Measurements from ENCODE around the gene SLC6A18.

Gene SLC6A18

GRCh38 chr5:1225081-1225480 is at the start of gene SLC6A18:
SLC6A18 (plus strand) TSS chr5:1225381; CDS start chr5:1225478, 97 bp downstream.
- DNase-seq: no peak

GRCh38 chr5:1175801-1176472 is 49.2 kb upstream of the SLC6A18 start:
- DNase-seq: no peak

GRCh38 chr5:1176473-1177391 is 48.4 kb upstream of the SLC6A18 start:
- no peak for DNase-seq

DNA sequence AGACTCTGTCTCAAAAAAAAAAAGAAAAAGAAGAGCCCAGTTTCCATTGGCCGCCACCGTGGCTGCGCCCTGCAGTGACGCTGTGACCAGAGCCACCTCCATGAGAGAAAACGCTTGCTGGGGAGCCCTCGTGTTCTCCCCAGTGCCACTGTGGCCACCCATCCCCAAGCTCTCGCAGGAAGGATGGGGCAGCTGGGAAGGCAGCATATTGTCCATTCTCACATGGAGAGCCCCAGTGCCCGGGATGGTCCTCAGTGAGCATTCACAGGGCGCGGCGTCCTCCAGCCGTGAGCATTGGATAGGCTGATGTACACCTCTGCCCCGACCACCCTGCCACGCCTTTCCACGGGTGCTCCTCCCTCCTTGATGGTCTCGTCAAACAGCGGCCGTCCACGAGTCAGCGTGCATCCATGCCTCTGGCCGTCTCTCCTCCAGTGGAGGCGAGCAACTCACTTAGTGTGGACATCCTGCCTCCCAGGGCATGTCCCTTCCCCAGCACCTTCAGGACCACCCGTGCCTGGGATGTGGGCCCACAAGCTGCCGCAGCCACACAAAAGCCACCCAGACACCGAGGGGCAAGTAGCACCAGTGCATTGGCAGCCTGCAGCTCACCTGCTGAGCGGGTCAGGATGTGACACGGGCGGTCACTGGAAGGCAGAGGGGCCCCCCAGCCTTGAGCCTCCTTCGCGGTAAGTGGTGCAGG is 47.2 kb upstream of the SLC6A18 start:
- no peak for DNase-seq

- no peak for DNase-seq
These were observed 46.4 kb upstream of the SLC6A18 start for GRCh38 chr5:1178529-1179382.

DNA sequence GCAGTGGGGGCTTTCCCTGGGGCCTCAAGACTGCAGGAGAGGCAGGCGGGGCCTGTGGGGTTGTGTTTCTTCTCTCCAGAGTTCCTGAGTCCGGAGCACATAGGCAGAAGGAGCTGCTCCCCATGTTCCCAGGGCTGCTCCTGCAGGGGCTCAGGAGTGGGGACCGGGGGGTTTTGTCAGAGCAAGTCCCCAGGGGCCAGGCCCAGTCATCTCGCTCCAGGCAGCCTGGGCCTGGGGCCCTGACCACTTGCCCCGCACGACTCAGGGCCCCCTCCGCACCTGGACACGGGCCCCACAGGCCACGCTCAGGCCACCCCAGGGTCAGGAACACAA is 45.8 kb upstream of the SLC6A18 start:
- no peak for DNase-seq

DNA sequence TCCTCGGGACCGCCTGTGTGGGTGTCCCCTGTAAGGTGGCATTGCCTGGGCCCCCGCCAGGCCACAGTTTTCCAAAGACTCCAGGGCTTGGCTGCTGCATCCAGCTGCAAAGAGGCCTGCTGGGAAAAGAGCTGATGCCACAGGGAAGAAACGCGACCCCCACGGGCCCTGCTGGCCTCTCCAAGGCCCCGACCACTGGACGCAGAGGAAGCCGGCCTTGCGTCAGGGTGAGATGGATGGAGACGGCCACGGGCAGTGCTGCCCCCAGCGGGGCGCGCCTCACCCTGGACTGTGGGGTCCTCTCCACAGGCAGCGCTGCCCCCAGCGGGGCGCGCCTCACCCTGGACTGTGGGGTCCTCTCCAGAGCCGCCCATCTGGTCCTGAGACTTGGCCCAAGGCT is 45.1 kb upstream of the SLC6A18 start:
- DNase-seq: no peak

- DNase-seq: no peak
These were observed 44.3 kb upstream of the SLC6A18 start for GRCh38 chr5:1180841-1181271.

DNA sequence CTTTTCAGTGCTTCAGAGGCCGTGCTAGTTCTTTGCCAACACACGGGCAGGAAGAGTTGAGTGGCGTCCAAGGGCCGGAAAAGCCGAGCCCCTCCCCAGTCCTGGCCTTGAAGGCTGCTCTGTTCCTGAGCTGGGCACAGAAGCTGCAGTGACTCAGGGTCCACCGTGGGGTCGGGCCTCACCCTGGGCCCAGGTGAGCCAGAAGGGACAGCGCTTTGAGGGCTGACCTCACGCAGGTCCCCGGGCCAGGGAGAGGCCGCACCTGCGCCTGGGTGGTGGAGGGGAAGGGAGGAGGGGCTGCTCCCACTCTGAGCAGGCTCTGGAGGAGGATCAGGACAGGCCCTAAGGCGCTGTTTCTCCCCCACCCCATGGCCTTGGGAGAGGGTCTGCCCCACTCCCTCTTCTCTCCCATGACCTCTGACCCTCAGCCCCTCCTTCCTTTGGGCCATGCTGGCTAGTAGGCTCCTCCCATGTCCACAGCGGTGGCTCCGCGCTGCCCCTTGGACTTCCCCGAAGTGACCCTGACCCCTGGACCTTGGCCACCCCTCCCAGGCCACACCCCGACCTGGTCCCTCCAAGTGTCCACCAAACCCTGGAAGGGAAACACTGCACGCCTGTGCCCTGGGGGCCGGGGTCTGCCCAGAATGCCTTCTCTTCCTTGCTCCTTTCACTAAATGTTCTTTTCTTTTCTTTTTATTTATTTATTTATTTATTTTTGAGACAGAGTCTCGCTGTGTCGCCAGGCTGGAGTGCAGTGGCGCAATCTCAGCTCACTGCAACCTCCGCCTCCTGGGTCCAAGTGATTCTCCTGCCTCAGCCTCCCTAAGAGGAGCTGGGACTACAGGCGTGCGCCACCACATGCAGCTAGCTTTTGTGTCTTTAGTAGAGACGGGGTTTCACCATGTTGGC is 43.5 kb upstream of the SLC6A18 start:
- no peak for DNase-seq

DNA sequence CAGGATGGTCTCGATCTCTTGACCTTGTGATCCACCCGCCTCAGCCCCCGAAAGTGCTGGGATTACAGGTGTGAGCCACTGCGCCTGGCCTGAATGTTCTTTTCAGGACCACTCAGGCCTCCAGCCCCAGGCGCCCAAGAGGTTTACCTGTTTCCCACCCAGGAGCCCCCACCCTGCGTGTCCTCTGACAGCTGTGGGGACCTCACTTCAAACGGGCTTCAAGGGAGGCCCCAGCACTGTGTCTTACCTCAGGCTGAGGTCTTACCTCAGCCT is 42.9 kb upstream of the SLC6A18 start:
- DNase-seq: no peak

GRCh38 chr5:1182633-1183423 is 42.4 kb upstream of the SLC6A18 start:
- DNase-seq: peak; percentile 76

DNA sequence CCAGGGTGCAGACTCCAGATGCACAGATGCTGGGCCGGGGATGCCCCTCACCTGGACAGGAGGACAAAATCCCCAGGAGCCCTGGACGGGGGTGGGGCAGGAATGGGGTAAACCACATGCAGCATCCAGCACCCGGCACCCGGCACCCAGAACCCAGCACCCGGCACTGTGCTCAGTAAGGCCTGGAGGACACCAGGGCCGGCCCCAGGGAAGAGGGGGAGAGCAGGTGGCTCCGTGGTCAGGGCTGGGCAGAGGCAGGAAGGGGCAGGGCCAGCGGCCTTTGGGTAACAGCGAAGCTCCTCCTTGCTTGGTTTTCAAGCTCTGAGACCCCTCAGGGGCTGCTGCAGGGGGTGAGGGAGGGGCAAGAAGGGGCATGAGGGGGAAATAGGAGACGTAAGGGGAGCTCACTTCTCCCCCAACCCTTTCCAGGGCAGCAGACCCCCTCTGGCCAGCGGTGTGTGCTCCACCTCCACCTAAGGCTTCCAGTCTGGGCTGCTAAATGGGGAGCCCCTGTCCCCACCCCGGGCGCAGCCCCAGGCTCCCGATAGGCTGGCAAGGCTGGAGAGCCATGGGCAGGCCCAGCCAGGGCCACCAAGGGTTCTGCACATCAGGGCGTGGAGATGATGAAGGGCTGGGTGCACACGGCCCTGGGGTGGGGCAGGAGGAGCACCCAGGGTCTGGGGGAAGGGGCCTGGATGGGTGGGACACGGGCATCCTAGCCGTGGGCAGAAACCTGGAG is 41.6 kb upstream of the SLC6A18 start:
- DNase-seq: no peak

GRCh38 chr5:1184163-1184470 is 41.1 kb upstream of the SLC6A18 start:
- DNase-seq: no peak

- DNase-seq: no peak
These were observed 40.7 kb upstream of the SLC6A18 start for GRCh38 chr5:1184481-1184880.

GRCh38 chr5:1185038-1185627 is 40.0 kb upstream of the SLC6A18 start:
- DNase-seq: no peak

GRCh38 chr5:1185629-1186350 is 39.4 kb upstream of the SLC6A18 start:
- DNase-seq: no peak

GRCh38 chr5:1186351-1187233 is 38.6 kb upstream of the SLC6A18 start:
- no peak for DNase-seq

DNA sequence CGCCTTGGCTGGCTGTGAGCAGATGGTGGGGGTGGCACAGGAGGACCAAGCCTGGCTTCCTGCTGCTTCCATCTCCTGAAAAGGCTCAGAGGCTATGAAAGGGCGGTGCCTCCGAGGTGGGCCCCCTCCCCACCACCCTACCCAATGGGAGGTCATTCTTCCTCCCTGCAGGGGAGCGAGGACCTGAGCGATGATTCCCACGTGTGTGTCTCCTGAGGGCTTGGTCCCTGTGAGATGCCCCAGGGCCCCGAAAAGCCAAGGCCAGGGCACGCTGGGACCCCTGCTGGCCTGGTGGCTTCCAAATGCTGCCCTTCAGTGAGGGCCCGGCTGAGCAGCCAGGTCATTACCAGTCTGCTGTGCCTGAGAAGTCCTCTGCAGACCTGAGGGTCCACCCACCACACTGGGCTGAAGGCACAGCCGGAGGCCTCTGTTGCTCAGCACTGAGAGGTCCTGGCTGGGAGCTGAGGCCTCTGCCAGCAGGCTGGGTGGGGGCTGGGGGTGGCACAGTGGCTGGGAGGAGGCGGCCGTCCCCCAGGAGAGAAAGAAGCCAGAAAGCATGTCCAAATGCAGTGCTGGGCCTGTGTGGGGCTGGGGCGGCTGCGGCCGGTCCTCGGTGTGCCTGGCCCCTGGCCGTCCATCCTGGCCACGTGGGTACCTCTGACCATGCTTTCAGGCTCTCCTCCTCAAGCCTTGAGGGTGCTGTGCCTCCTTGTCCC is 37.8 kb upstream of the SLC6A18 start:
- DNase-seq: no peak

All from islet precursor cell (in vitro differentiated cells).